Gastrocnemius medialis (tissue), 4 donors: ENCODE measurements around the gene SIN3B. TPM values are rescaled to one million over a fixed set of nuclear protein-coding genes. Genes with fewer than 3 reads are reported as not detected.

ENCODE experiments used
- ATAC-seq, 2 donors: fragments of 150-250 bp; one replicate each; pipeline ENCODE4 v1.9.1; 2016
- DNase-seq, 2 donors: peaks; one replicate each; pipeline ENCODE4 v3.0.0-alpha.2; 2019
- H3K27ac ChIP-seq, 4 donors: fragments of 200-600 bp; sonication (generic); 1 replicate in 1 of 4; 2 replicates in 3 of 4; pipeline ENCODE4 v1.5.1; 2016 to 2018; ENCODE audit warnings: mild to moderate bottlenecking in 2 of 4, moderate library complexity in 1 of 4
- H3K27me3 ChIP-seq, 3 donors: fragments of 200-600 bp; sonication (generic) in 2 of 3; 1 replicate in 1 of 3; 2 replicates in 2 of 3; pipeline versions ENCODE4 v1.5.1 to v1.6.0; 2016 to 2019; ENCODE audit warnings: mild to moderate bottlenecking in 1 of 3, moderate library complexity in 1 of 3
- H3K36me3 ChIP-seq, 2 donors: fragments of 200-600 bp; sonication (generic) in 1 of 2; one replicate each; pipeline ENCODE4 v1.5.1; 2017 to 2018
- H3K4me1 ChIP-seq, 2 donors: fragments of 200-600 bp; sonication (generic) in 1 of 2; one replicate each; pipeline ENCODE4 v1.5.1; 2016 to 2017; ENCODE audit warnings: mild to moderate bottlenecking in 2 of 2
- H3K4me3 ChIP-seq, 4 donors: fragments of 200-600 bp; sonication (generic) in 3 of 4; 1 replicate in 1 of 4; 2 replicates in 3 of 4; pipeline ENCODE4 v1.5.1; 2016 to 2019; ENCODE audit warnings: mild to moderate bottlenecking in 2 of 4
- H3K9me3 ChIP-seq, 3 donors: fragments of 200-600 bp; sonication (generic) in 2 of 3; 1 replicate in 1 of 3; 2 replicates in 2 of 3; pipeline ENCODE4 v1.5.1; 2016 to 2019
- CTCF ChIP-seq, 5 experiments: fragments of 450-650 bp in 3 of 5; fragments of 200-600 bp in 2 of 5; sonication (generic) in 2 of 5; IDR thresholded peaks in 4 of 5; conservative IDR thresholded peaks in 1 of 5; 1 replicate in 4 of 5; 2 replicates in 1 of 5; pipeline ENCODE4 v1.5.1; 2016 to 2019; ENCODE audit warnings: antibody characterized with exemption in 5 of 5, mild to moderate bottlenecking in 3 of 5, moderate library complexity in 3 of 5
- POLR2A ChIP-seq, 2 donors: fragments of 450-650 bp; IDR thresholded peaks; one replicate each; pipeline ENCODE4 v1.6.1; 2017; ENCODE audit warnings: antibody characterized with exemption in 2 of 2, mild to moderate bottlenecking in 2 of 2, moderate library complexity in 2 of 2
- in situ Hi-C, 4 donors: fragments of 200-750 bp; cut with MboI; loops; one replicate each; pipeline versions ENCODE4 v1.15.0 to v1.8.0; 2017; ENCODE audit warnings: low sequenced_read_pairs in 4 of 4
- intact Hi-C: fragments of 100-400 bp; cut with DNase I; formaldehyde crosslinking; loops from one replicate; pipeline ENCODE4 v1.15.1; 2023; ENCODE audit warnings: low total_unique reads
- total RNA-seq, 4 donors: library from RNA; depleted of rRNA; stranded (reverse); fragments of >200 nt; gene quantifications; one replicate each; pipeline versions ENCODE4 v1.1.0 to v1.2.3, GENCODE V29; 2016

Gene SIN3B
- total RNA-seq, 4 donors from 2014 or later = 11.6 to 15.2 (median 14.3) TPM

- no peak for ATAC-seq
- DNase-seq = no peak
- peaks cover 0 to 10% (median 3%) of the 10 kb centered on the region in 3 donors for H3K9me3 ChIP-seq
- H3K36me3 ChIP-seq = no peaks in the 10 kb centered on the region
- no peak for TF ChIP-seq CTCF (IDR thresholded peaks at IDR 0.05 in 4 of 5, conservative IDR thresholded peaks at IDR 0.05 in 1 of 5)
- TF ChIP-seq POLR2A (IDR thresholded peaks at IDR 0.05) = no peak
- no peak overlapping the region for H3K27ac ChIP-seq
- intact Hi-C loops = no loop called here
- peaks cover 0 to 4% (median 0%) of the 10 kb centered on the region in 3 donors for H3K27me3 ChIP-seq
- in situ Hi-C loops = no loop called here
- H3K4me1 ChIP-seq = no peaks in the 10 kb centered on the region
- no peak overlapping the region for H3K4me3 ChIP-seq
Measured at GRCh38 chr19:16914421-16914820, 85.2 kb downstream of the SIN3B start.

- peaks cover 0 to 10% (median 3%) of the 10 kb centered on the region in 3 donors for H3K9me3 ChIP-seq
- H3K4me3 ChIP-seq = no peak overlapping the region
- H3K36me3 ChIP-seq = no peaks in the 10 kb centered on the region
- no peak for ATAC-seq
- intact Hi-C loops = no loop called here
- H3K27ac ChIP-seq = no peak overlapping the region
- TF ChIP-seq POLR2A (IDR thresholded peaks at IDR 0.05) (no peak), CTCF (IDR thresholded peaks at IDR 0.05 in 4 of 5, conservative IDR thresholded peaks at IDR 0.05 in 1 of 5) (no peak)
- H3K4me1 ChIP-seq = no peaks in the 10 kb centered on the region
- in situ Hi-C loops = no loop called here
- peaks cover 0 to 4% (median 0%) of the 10 kb centered on the region in 3 donors for H3K27me3 ChIP-seq
- no peak for DNase-seq
Measured at GRCh38 chr19:16915135-16915534, 85.9 kb downstream of the SIN3B start.

- peaks cover 0 to 4% (median 0%) of the 10 kb centered on the region in 3 donors for H3K27me3 ChIP-seq
- no peak for DNase-seq
- H3K9me3 ChIP-seq = peaks cover 0 to 10% (median 3%) of the 10 kb centered on the region in 3 donors
- no peak overlapping the region for H3K27ac ChIP-seq
- in situ Hi-C loops = no loop called here
- TF ChIP-seq CTCF (IDR thresholded peaks at IDR 0.05 in 4 of 5, conservative IDR thresholded peaks at IDR 0.05 in 1 of 5) (no peak), POLR2A (IDR thresholded peaks at IDR 0.05) (no peak)
- no peak for ATAC-seq
- no peaks in the 10 kb centered on the region for H3K4me1 ChIP-seq
- no peak overlapping the region for H3K4me3 ChIP-seq
- no peaks in the 10 kb centered on the region for H3K36me3 ChIP-seq
- intact Hi-C loops = no loop called here
Measured at GRCh38 chr19:16915734-16916133, 86.5 kb downstream of the SIN3B start.

GRCh38 chr19:16917401-16917800, 88.2 kb downstream of the SIN3B start:
- no peak overlapping the region for H3K4me3 ChIP-seq
- H3K9me3 ChIP-seq = peaks cover 0 to 10% (median 3%) of the 10 kb centered on the region in 3 donors
- H3K27me3 ChIP-seq = peaks cover 0 to 4% (median 0%) of the 10 kb centered on the region in 3 donors
- in situ Hi-C loops = no loop called here
- H3K36me3 ChIP-seq = no peaks in the 10 kb centered on the region
- TF ChIP-seq POLR2A (IDR thresholded peaks at IDR 0.05) (no peak), CTCF (IDR thresholded peaks at IDR 0.05 in 4 of 5, conservative IDR thresholded peaks at IDR 0.05 in 1 of 5) (no peak)
- intact Hi-C loops = no loop called here
- no peaks in the 10 kb centered on the region for H3K4me1 ChIP-seq
- H3K27ac ChIP-seq = no peak overlapping the region
- no peak for DNase-seq
- no peak for ATAC-seq

GRCh38 chr19:16919496-16919895, 90.3 kb downstream of the SIN3B start:
- no peaks in the 10 kb centered on the region for H3K4me1 ChIP-seq
- intact Hi-C loops = no loop called here
- H3K27ac ChIP-seq = no peak overlapping the region
- in situ Hi-C loops = no loop called here
- TF ChIP-seq POLR2A (IDR thresholded peaks at IDR 0.05) = no peak
- TF ChIP-seq CTCF (IDR thresholded peaks at IDR 0.05 in 4 of 5, conservative IDR thresholded peaks at IDR 0.05 in 1 of 5) = no peak
- DNase-seq (no peak), ATAC-seq (no peak)
- peaks cover 0 to 4% (median 0%) of the 10 kb centered on the region in 3 donors for H3K27me3 ChIP-seq
- H3K4me3 ChIP-seq = no peak overlapping the region
- H3K9me3 ChIP-seq = peaks cover 0 to 6% (median 0%) of the 10 kb centered on the region in 3 donors
- no peaks in the 10 kb centered on the region for H3K36me3 ChIP-seq
